ENCODE measurements around the gene SORL1-AS1.
A peak's percentile ranks its signal among the peaks of the same experiment; 100 is the strongest.

The SORL1-AS1 gene

GRCh38 chr11:121465709-121466062 is 12.9 kb upstream of the SORL1-AS1 start:
- H3K36me3 Mint-ChIP-seq (ENCODE audit: insufficient read depth in 1 of 3, low read depth in 3 of 3): peaks cover 7 to 19% (median 11%) of the 10 kb centered on the region in 3 experiments; a peak in 6 of 7 replicates
- H2BK20ac ChIP-seq (ENCODE audit: low read depth, low read length, poor library complexity, severe bottlenecking): no peak overlapping the region
- no peak overlapping the region for H3K4me2 ChIP-seq (ENCODE audit: insufficient read depth, insufficient read length, low read length)
- H3K23ac ChIP-seq (ENCODE audit: insufficient read length, low read depth, low read length): no peak overlapping the region
- no peaks in the 10 kb centered on the region for H3K27me3 ChIP-seq (ENCODE audit: insufficient read depth, low read length)
- H2BK12ac ChIP-seq (ENCODE audit: insufficient read length, low read depth, low read length): no peak overlapping the region
- H4K91ac ChIP-seq (ENCODE audit: insufficient read length, low read depth, low read length): no peak overlapping the region
- peak overlapping the region in 1 of 2 experiments; percentile 53; a peak in 1 of 5 replicates for H3K4me3 Mint-ChIP-seq
- no peaks in the 10 kb centered on the region for H4K20me1 ChIP-seq (ENCODE audit: control insufficient read depth, insufficient read depth, insufficient read length)
- WGBS (ENCODE audit: extremely low coverage, insufficient read length, low lambda C conversion rate): no CpG with 5 or more reads among the region's 8 CpGs
- no peak overlapping the region for H4K5ac ChIP-seq (ENCODE audit: insufficient read length, low read depth, low read length)
- H2BK120ac ChIP-seq (ENCODE audit: low read depth, low read length, poor library complexity, severe bottlenecking): no peak overlapping the region
- H2AK5ac ChIP-seq (ENCODE audit: insufficient read length, low read length): no peak overlapping the region
- peaks cover 36% of the 10 kb centered on the region; the same call in 1 of the 2 replicates for H3K4me1 ChIP-seq (ENCODE audit: insufficient read depth, low read length)
- H3K18ac ChIP-seq (ENCODE audit: insufficient read length, low read depth, low read length): no peak overlapping the region
- H3K4ac ChIP-seq (ENCODE audit: low read depth, low read length): no peak overlapping the region
- no peaks in the 10 kb centered on the region for H3K9me3 Mint-ChIP-seq
- no peak overlapping the region for H3K27ac ChIP-seq (ENCODE audit: insufficient read length, low read depth, low read length)
- no peak overlapping the region for H3T11ph ChIP-seq (ENCODE audit: low read length)
- H3K27me3 Mint-ChIP-seq (ENCODE audit: low read depth): no peaks in the 10 kb centered on the region
- H2BK5ac ChIP-seq (ENCODE audit: insufficient read length, low read length): no peak overlapping the region
- H3K23me2 ChIP-seq (ENCODE audit: insufficient read length, low read depth, low read length, poor library complexity, severe bottlenecking): no peaks in the 10 kb centered on the region
- peaks cover 80 to 85% of the 10 kb centered on the region in 2 experiments for H3K4me1 Mint-ChIP-seq
- no peak overlapping the region for H3K56ac ChIP-seq (ENCODE audit: insufficient read length, low read depth, low read length)
- no peak overlapping the region for H2BK15ac ChIP-seq (ENCODE audit: low read depth, low read length)
- no peak for DNase-seq
- peaks cover 13% of the 10 kb centered on the region; the same call in 1 of the 2 replicates for H3K79me2 ChIP-seq (ENCODE audit: insufficient read depth, low read length)
- H3K9ac ChIP-seq (ENCODE audit: extremely low read depth, insufficient read length, low read length): no peak overlapping the region
- no peaks in the 10 kb centered on the region for H3K9me3 ChIP-seq (ENCODE audit: control insufficient read depth, low read depth, low read length)
- H3K14ac ChIP-seq (ENCODE audit: insufficient read depth, low read length): no peak overlapping the region
- no peak overlapping the region for H2AFZ ChIP-seq (ENCODE audit: low read length)
- H4K8ac ChIP-seq (replicated peaks; ENCODE audit: insufficient read length, low read depth, low read length): no peak overlapping the region
- H3K27ac Mint-ChIP-seq: peak overlapping the region; percentile 93 to 98 (median 98)
- no peak for TF ChIP-seq CTCF (conservative IDR thresholded peaks at IDR 0.05)
- H3K79me1 ChIP-seq (ENCODE audit: insufficient read depth, low read depth, low read length, poor library complexity, severe bottlenecking): peaks cover 9% of the 10 kb centered on the region
